Breast epithelium (tissue), 4 donors: ENCODE data around the gene COLEC11. TPM values are rescaled to one million over a fixed set of nuclear protein-coding genes. Genes with fewer than 3 reads are reported as not detected.
"Not testable (repeated sequence)": the region's sequence is repeated elsewhere in the genome, so short reads cannot be mapped to it uniquely, and the experiment has no call there.

Experiments
- DNase-seq, 2 donors: peaks; one replicate each; pipeline ENCODE4 v3.0.0-alpha.2; 2019; ENCODE audit warnings: low spot score in 2 of 2
- H3K27ac ChIP-seq, 2 donors: fragments of 200-600 bp; sonication (generic) in 1 of 2; one replicate each; pipeline ENCODE4 v1.5.1; 2016 to 2019; ENCODE audit warnings: mild to moderate bottlenecking in 1 of 2
- H3K27me3 ChIP-seq, 2 donors: fragments of 200-600 bp; sonication (generic) in 1 of 2; one replicate each; pipeline versions ENCODE4 v1.5.1 to v1.6.0; 2017 to 2019; ENCODE audit warnings: control low read depth in 1 of 2, mild to moderate bottlenecking in 1 of 2
- H3K36me3 ChIP-seq: fragments of 200-600 bp; one replicate; pipeline ENCODE4 v1.5.1; 2019
- H3K4me1 ChIP-seq, 2 donors: fragments of 200-600 bp; sonication (generic); one replicate each; pipeline ENCODE4 v1.5.1; 2016 to 2019; ENCODE audit warnings: control low read depth in 1 of 2
- H3K4me3 ChIP-seq, 3 donors: fragments of 200-600 bp; sonication (generic); 1 replicate in 2 of 3; 2 replicates in 1 of 3; pipeline ENCODE4 v1.5.1; 2016 to 2019; ENCODE audit warnings: mild to moderate bottlenecking in 3 of 3, moderate library complexity in 2 of 3
- H3K9me3 ChIP-seq, 2 donors: fragments of 200-600 bp; sonication (generic) in 1 of 2; one replicate each; pipeline ENCODE4 v1.5.1; 2016 to 2019; ENCODE audit warnings: control low read depth in 1 of 2
- POLR2A ChIP-seq: fragments of 450-650 bp; IDR thresholded peaks from one replicate; pipeline ENCODE4 v1.6.1; 2016; ENCODE audit warnings: antibody characterized with exemption, mild to moderate bottlenecking, moderate library complexity
- POLR2AphosphoS5 ChIP-seq, 3 donors: sonication (generic); formaldehyde crosslinking; IDR thresholded peaks; one replicate each; pipeline ENCODE4 v1.6.1; 2017; ENCODE audit warnings: antibody characterized with exemption in 3 of 3
- intact Hi-C: fragments of 100-400 bp; cut with DNase I; formaldehyde crosslinking; loops from one replicate; pipeline ENCODE4 v1.15.1; 2023; ENCODE audit warnings: low total_unique reads
- total RNA-seq, 3 donors: library from RNA; depleted of rRNA; stranded (reverse); fragments of >200 nt; gene quantifications; one replicate each; pipeline ENCODE4 v1.1.0, GENCODE V29; 2016
- TF ChIP-seq, protein P1 (sequence below), 3 donors: fragments of 450-650 bp; IDR thresholded peaks; one replicate each; pipeline ENCODE4 v1.5.1; 2016 to 2017; ENCODE audit warnings: antibody characterized with exemption in 3 of 3, mild to moderate bottlenecking in 3 of 3, moderate library complexity in 3 of 3

COLEC11 gene
- total RNA-seq, 3 donors from 2014 or later = 0.33 to 1.9 (median 1.0) TPM

- H3K27ac ChIP-seq = no peak overlapping the region
Observed at GRCh38 chr2:3617198-3617890, 22.4 kb downstream of the COLEC11 start.

DNA sequence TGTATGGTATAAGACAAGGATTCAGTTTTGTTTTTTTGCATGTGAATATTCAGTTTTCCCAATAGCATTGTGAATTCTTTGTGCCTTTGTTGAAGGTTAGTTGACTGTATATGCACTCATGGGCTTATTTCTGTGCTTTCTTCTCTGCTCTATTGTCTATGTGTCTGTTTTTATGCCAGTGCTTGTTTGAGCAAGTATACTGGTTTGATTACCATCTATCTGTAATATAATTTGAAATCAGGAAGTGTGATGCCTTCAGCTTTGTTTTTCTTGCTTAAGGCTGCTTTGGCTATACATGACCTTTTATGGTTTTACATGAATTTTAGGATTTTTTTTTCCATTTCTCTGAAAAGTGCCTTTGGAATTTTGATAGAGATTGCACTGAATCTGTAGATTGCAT is 23.5 kb downstream of the COLEC11 start:
- Histone ChIP-seq H3K27ac (no peak overlapping the region), H3K36me3 (no peaks in the 10 kb centered on the region), H3K4me3 (no peak overlapping the region), H3K4me1 (no peaks in the 10 kb centered on the region), H3K27me3 (no peaks in the 10 kb centered on the region), H3K9me3 (peaks cover 0 to 6% of the 10 kb centered on the region in 2 donors)
- DNase-seq = no peak
- TF ChIP-seq POLR2AphosphoS5 (IDR thresholded peaks at IDR 0.05) (no peak), POLR2A (no peak)
- TF ChIP-seq, protein P1, sequence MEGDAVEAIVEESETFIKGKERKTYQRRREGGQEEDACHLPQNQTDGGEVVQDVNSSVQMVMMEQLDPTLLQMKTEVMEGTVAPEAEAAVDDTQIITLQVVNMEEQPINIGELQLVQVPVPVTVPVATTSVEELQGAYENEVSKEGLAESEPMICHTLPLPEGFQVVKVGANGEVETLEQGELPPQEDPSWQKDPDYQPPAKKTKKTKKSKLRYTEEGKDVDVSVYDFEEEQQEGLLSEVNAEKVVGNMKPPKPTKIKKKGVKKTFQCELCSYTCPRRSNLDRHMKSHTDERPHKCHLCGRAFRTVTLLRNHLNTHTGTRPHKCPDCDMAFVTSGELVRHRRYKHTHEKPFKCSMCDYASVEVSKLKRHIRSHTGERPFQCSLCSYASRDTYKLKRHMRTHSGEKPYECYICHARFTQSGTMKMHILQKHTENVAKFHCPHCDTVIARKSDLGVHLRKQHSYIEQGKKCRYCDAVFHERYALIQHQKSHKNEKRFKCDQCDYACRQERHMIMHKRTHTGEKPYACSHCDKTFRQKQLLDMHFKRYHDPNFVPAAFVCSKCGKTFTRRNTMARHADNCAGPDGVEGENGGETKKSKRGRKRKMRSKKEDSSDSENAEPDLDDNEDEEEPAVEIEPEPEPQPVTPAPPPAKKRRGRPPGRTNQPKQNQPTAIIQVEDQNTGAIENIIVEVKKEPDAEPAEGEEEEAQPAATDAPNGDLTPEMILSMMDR (IDR thresholded peaks at IDR 0.05) = no peak
- intact Hi-C loops = no loop called here

More at GRCh38 chr2:3617198-3617890, 22.4 kb downstream of the COLEC11 start:
- Histone ChIP-seq H3K9me3 (no peaks in the 10 kb centered on the region), H3K4me1 (no peaks in the 10 kb centered on the region), H3K27me3 (no peaks in the 10 kb centered on the region), H3K36me3 (no peaks in the 10 kb centered on the region), H3K4me3 (no peak overlapping the region)
- TF ChIP-seq, protein P1 (IDR thresholded peaks at IDR 0.05) = no peak
- intact Hi-C loops = no loop called here
- DNase-seq = peak in 1 of 2 donors; percentile 33

DNA sequence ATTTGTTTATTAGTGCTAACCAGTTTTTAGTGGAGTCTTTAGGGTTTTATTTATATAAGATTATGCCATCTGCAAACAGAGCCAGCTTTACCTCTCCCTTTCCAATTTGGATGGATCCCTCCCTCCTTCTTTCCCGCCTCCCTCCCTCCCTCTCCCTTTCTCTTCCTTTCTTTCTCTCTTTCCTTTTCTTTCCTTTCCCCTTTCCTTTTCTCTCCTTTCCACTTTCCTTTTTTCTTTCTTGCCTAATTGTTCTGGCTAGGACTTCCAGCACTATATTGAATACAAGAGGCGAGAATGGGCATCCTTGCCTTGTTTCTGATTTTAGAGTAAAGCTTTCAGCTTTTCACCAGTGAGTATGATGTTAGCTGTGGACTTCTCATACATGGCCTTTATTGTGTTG is 24.1 kb downstream of the COLEC11 start:
- TF ChIP-seq POLR2A = no peak
- TF ChIP-seq, protein P1 (IDR thresholded peaks at IDR 0.05) = no peak
- TF ChIP-seq POLR2AphosphoS5 (IDR thresholded peaks at IDR 0.05) = no peak
- no peak overlapping the region for H3K4me3 ChIP-seq

DNA sequence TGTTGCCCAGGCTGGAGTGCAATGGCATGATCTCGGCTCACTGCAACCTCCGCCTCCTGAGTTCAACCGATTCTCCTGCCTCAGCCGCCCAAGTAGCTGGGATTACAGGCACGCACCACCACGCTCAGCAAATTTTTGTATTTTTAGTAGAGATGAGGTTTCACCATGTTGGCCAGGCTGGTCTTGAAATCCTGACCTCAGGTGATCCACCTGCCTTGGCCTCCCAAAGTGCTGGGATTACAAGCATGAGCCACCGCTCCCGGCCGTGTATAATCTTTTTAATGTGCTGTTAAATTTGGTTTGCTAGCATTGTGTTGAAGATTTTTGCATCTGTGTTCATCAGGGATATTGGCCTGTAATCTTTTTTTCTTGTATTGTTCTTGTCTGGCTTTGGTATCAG is 24.7 kb downstream of the COLEC11 start:
- DNase-seq, H3K27ac ChIP-seq, intact Hi-C loops, H3K4me3 ChIP-seq, H3K27me3 ChIP-seq, H3K36me3 ChIP-seq, H3K4me1 ChIP-seq: not testable (repeated sequence)
- peaks cover 0 to 19% of the 10 kb centered on the region in 2 donors for H3K9me3 ChIP-seq

More for the DNA sequence above, 24.1 kb downstream of the COLEC11 start:
- no peak overlapping the region for H3K27ac ChIP-seq
- intact Hi-C loops = no loop called here
- DNase-seq = no peak
- no peaks in the 10 kb centered on the region for H3K27me3 ChIP-seq
- H3K4me1 ChIP-seq = no peaks in the 10 kb centered on the region
- H3K36me3 ChIP-seq = no peaks in the 10 kb centered on the region
- peaks cover 0 to 13% of the 10 kb centered on the region in 2 donors for H3K9me3 ChIP-seq

DNA sequence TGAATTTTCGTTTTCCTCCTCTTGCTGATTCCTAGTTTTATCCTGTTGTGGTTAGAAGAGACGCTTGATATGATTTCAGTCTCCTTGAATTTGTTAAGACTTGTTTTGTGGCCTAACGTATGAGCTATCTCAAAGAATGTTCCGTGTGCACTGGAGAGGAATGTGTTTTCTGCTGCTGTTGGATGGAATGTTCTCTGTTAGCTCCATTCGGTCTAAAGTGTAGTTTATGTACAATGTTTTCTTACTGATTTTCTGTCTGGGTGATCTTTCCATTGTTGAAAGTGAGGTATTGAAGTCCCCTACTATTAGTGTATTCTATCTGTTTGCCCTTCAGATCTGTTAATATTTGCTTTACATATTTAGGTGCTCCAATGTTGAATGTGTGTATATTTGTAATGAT is 25.9 kb downstream of the COLEC11 start:
- peaks cover 0 to 19% of the 10 kb centered on the region in 2 donors for H3K9me3 ChIP-seq
- H3K4me3 ChIP-seq = no peak overlapping the region
- DNase-seq = no peak
- no peaks in the 10 kb centered on the region for H3K27me3 ChIP-seq
- TF ChIP-seq POLR2A (no peak), POLR2AphosphoS5 (IDR thresholded peaks at IDR 0.05) (no peak)
- TF ChIP-seq, protein P1 (IDR thresholded peaks at IDR 0.05) = no peak
- intact Hi-C loops = no loop called here
- no peaks in the 10 kb centered on the region for H3K36me3 ChIP-seq
- peak overlapping the region in 1 of 2 donors; percentile 38 for H3K27ac ChIP-seq
- H3K4me1 ChIP-seq = no peaks in the 10 kb centered on the region
